CD4-positive, alpha-beta T cell (primary cell): ENCODE measurements around the gene IGF2BP2. TPM values are rescaled to one million over a fixed set of nuclear protein-coding genes. Genes with fewer than 3 reads are reported as not detected.

Experiments used
- ATAC-seq: fragments of 200-7000 bp; cut with Tn5 transposase; one replicate; pipeline ENCODE4 v1.10.0; 2022; ENCODE audit warnings: mild to moderate bottlenecking; ENCODE audit not compliant: poor library complexity
- CTCF ChIA-PET: fragments of 350-600 bp; sonication (Branson Sonifier 250); formaldehyde crosslinking; loops from one replicate; lab custom pipeline; 2021; ENCODE audit warnings: antibody characterized with exemption, inconsistent platforms; lab: Charles Lee
- POLR2A ChIA-PET: fragments of 350-600 bp; sonication (Branson Sonifier 250); formaldehyde crosslinking; loops from one replicate; lab custom pipeline; 2021; ENCODE audit warnings: antibody characterized with exemption, inconsistent platforms; lab: Charles Lee
- DNase-seq, 14 experiments: peaks; one replicate each; pipeline ENCODE4 v3.0.0-alpha.2; 2013 to 2020; ENCODE audit warnings: mixed read lengths in 2 of 14
- H3K27ac ChIP-seq, 2 donors: one replicate each; pipeline versions ENCODE4 v1.5.1 to v1.7.0; 2013; ENCODE audit warnings: low read length in 2 of 2, low read depth in 1 of 2, mild to moderate bottlenecking in 1 of 2
- H3K27me3 ChIP-seq, 2 experiments: 1 replicate in 1 of 2; 2 replicates in 1 of 2; pipeline versions ENCODE4 v1.6.1 to v1.7.0; 2013; ENCODE audit warnings: low read length in 2 of 2, control low read depth in 1 of 2, mild to moderate bottlenecking in 1 of 2, moderate library complexity in 1 of 2; ENCODE audit not compliant: insufficient read depth in 2 of 2, control insufficient read depth in 1 of 2
- H3K36me3 ChIP-seq: one replicate; pipeline ENCODE4 v1.6.1; 2013; ENCODE audit warnings: low read length, control low read depth; ENCODE audit not compliant: insufficient read depth
- H3K4me1 ChIP-seq: one replicate; pipeline ENCODE4 v1.6.1; 2013; ENCODE audit warnings: low read length, control low read depth; ENCODE audit not compliant: insufficient read depth
- H3K4me3 ChIP-seq: one replicate; pipeline ENCODE4 v1.5.1; 2013; ENCODE audit warnings: mild to moderate bottlenecking, low read length, moderate library complexity
- H3K9me3 ChIP-seq, 2 experiments: 1 replicate in 1 of 2; 2 replicates in 1 of 2; pipeline versions ENCODE4 v1.6.1 to v1.7.0; 2013; ENCODE audit warnings: low read length in 2 of 2, mild to moderate bottlenecking in 2 of 2, control low read depth in 1 of 2, moderate library complexity in 1 of 2; ENCODE audit not compliant: control insufficient read depth in 1 of 2, insufficient read depth in 1 of 2
- H3K27ac Mint-ChIP-seq: one replicate; pipeline ENCODE4 v1.8.0; 2020; ENCODE audit warnings: mixed read lengths
- H3K27me3 Mint-ChIP-seq: one replicate; pipeline ENCODE4 v1.8.0; 2021; ENCODE audit warnings: mixed read lengths
- H3K36me3 Mint-ChIP-seq: one replicate; pipeline ENCODE4 v1.8.0; 2021; ENCODE audit warnings: low read depth, mixed read lengths
- H3K4me1 Mint-ChIP-seq: one replicate; pipeline ENCODE4 v1.8.0; 2021; ENCODE audit warnings: low read depth, mixed read lengths
- H3K4me3 Mint-ChIP-seq: one replicate; pipeline ENCODE4 v1.8.0; 2020; ENCODE audit warnings: mild to moderate bottlenecking, mixed read lengths
- H3K9me3 Mint-ChIP-seq: one replicate; pipeline ENCODE4 v1.8.0; 2020; ENCODE audit warnings: mixed read lengths
- intact Hi-C, 2 experiments: fragments of 100-400 bp; cut with DNase I in 1 of 2; cut with micrococcal nuclease in 1 of 2; formaldehyde crosslinking; loops; one replicate each; pipeline versions ENCODE4 v1.15.1 to v1.9.0; 2023 to 2025; cut with DNase I, micrococcal nuclease
- total RNA-seq, 174 experiments: library from RNA in 2 of 174; stranded (reverse) in 2 of 174; gene quantifications; one replicate each; pipeline ENCODE4 v1.2.3 and lab custom pipeline; 2021 to 2026
- TF ChIP-seq, protein P1 (sequence below): fragments of 200-600 bp; IDR thresholded peaks from one replicate; pipeline ENCODE4 v1.8.0; 2022; ENCODE audit warnings: antibody characterized with exemption, mild to moderate bottlenecking

IGF2BP2 gene
- total RNA-seq, 2 experiments from 2014 or later: 0.25 to 0.50 TPM

DNA sequence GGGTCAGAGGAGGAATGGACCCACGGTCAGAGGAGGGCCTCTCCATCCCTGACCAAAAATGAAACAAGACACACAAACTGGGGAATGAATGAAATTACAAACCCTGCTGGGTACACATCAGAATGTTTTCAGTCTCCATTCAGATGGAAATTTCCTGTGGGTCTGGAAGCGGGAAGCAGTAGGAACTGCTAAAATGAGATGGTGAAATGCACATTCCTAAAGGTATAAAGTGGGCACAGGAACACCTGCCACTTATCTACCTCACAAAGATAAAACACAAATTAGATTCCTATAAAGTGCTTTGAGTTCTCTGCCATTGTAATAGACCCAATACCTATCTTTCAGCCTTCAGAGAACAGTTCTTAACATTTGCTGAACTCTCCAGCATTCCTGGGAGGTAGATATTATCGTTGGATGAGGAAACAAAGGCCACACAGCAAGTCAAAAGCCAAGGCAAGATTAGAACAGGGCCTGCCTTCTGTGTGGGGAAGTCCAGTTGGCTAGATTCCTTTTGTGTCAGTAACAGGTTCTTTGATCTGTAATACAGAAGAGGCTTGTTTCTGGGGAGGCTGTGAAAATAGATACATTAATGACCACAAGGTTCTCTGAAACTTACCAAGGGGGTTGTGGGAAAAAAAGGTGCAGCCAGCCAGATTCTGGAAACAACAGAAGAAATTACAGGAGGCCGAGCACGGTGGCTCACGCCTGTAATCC, 98.4 kb downstream of the IGF2BP2 start:
- no peak overlapping the region for H3K27ac Mint-ChIP-seq
- H3K4me3 Mint-ChIP-seq: no peak overlapping the region
- no peaks in the 10 kb centered on the region for H3K27me3 ChIP-seq
- no peaks in the 10 kb centered on the region for H3K36me3 Mint-ChIP-seq
- ChIA-PET CTCF (no interaction called here), POLR2A (no interaction called here)
- H3K27ac ChIP-seq: no peak overlapping the region
- peaks cover 0 to 3% of the 10 kb centered on the region in 2 experiments for H3K9me3 ChIP-seq
- H3K36me3 ChIP-seq: no peaks in the 10 kb centered on the region
- DNase-seq (no peak), ATAC-seq (no peak)
- intact Hi-C loops: no loop called here
- no peak overlapping the region for H3K4me3 ChIP-seq
- H3K9me3 Mint-ChIP-seq: no peaks in the 10 kb centered on the region
- H3K4me1 ChIP-seq: no peaks in the 10 kb centered on the region
- no peaks in the 10 kb centered on the region for H3K4me1 Mint-ChIP-seq
- H3K27me3 Mint-ChIP-seq: peaks cover 12% of the 10 kb centered on the region
- TF ChIP-seq, protein P1, sequence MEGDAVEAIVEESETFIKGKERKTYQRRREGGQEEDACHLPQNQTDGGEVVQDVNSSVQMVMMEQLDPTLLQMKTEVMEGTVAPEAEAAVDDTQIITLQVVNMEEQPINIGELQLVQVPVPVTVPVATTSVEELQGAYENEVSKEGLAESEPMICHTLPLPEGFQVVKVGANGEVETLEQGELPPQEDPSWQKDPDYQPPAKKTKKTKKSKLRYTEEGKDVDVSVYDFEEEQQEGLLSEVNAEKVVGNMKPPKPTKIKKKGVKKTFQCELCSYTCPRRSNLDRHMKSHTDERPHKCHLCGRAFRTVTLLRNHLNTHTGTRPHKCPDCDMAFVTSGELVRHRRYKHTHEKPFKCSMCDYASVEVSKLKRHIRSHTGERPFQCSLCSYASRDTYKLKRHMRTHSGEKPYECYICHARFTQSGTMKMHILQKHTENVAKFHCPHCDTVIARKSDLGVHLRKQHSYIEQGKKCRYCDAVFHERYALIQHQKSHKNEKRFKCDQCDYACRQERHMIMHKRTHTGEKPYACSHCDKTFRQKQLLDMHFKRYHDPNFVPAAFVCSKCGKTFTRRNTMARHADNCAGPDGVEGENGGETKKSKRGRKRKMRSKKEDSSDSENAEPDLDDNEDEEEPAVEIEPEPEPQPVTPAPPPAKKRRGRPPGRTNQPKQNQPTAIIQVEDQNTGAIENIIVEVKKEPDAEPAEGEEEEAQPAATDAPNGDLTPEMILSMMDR: no peak

GRCh38 chr3:185724761-185725160, 100.1 kb downstream of the IGF2BP2 start:
- no peak overlapping the region for H3K4me3 ChIP-seq
- H3K4me1 Mint-ChIP-seq: no peaks in the 10 kb centered on the region
- H3K36me3 Mint-ChIP-seq: no peaks in the 10 kb centered on the region
- no peak overlapping the region for H3K27ac Mint-ChIP-seq
- intact Hi-C loops: no loop called here
- DNase-seq (no peak), ATAC-seq (no peak)
- H3K4me3 Mint-ChIP-seq: no peak overlapping the region
- no peaks in the 10 kb centered on the region for H3K27me3 ChIP-seq
- ChIA-PET POLR2A (no interaction called here), CTCF (no interaction called here)
- H3K9me3 Mint-ChIP-seq: no peaks in the 10 kb centered on the region
- TF ChIP-seq, protein P1: no peak
- H3K27ac ChIP-seq: no peak overlapping the region
- H3K36me3 ChIP-seq: no peaks in the 10 kb centered on the region
- H3K27me3 Mint-ChIP-seq: peaks cover 12% of the 10 kb centered on the region
- H3K4me1 ChIP-seq: no peaks in the 10 kb centered on the region
- H3K9me3 ChIP-seq: peaks cover 0 to 3% of the 10 kb centered on the region in 2 experiments

DNA sequence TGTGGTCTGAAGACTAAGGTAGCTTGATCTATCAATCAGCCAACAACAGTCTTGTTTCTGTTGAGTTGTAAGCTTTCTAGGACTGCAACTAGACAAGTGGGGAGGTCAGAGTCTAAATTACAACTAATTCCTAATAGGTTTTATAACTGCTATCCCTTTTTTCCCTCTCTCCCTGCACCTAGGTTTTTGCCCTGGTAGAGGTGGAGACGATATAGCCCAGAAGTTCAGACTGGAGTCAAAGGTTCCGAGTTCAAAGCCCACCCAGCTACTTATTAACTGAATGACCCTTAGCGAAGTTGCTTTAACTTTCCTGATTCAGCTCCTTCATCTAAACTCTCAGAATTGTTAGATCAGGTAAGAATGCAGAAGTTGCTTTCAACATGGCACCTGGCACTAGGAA, 100.6 kb downstream of the IGF2BP2 start:
- Histone ChIP-seq H3K4me1 (no peaks in the 10 kb centered on the region), H3K4me3 (no peak overlapping the region), H3K27me3 (no peaks in the 10 kb centered on the region), H3K9me3 (peaks cover 0 to 3% of the 10 kb centered on the region in 2 experiments), H3K36me3 (no peaks in the 10 kb centered on the region), H3K27ac (no peak overlapping the region)
- ChIA-PET POLR2A (no interaction called here), CTCF (no interaction called here)
- Mint-ChIP-seq H3K4me1 (no peaks in the 10 kb centered on the region), H3K27ac (no peak overlapping the region), H3K4me3 (no peak overlapping the region), H3K9me3 (no peaks in the 10 kb centered on the region), H3K27me3 (peaks cover 12% of the 10 kb centered on the region), H3K36me3 (no peaks in the 10 kb centered on the region)
- intact Hi-C loops: no loop called here
- TF ChIP-seq, protein P1: no peak
- no peak for ATAC-seq
- DNase-seq: no peak
